ENCODE measurements around the gene BMPER.

GRCh38 chr7:34165466-34165865 is 260.1 kb downstream of the BMPER start:
- TF ChIP-seq, protein P1, sequence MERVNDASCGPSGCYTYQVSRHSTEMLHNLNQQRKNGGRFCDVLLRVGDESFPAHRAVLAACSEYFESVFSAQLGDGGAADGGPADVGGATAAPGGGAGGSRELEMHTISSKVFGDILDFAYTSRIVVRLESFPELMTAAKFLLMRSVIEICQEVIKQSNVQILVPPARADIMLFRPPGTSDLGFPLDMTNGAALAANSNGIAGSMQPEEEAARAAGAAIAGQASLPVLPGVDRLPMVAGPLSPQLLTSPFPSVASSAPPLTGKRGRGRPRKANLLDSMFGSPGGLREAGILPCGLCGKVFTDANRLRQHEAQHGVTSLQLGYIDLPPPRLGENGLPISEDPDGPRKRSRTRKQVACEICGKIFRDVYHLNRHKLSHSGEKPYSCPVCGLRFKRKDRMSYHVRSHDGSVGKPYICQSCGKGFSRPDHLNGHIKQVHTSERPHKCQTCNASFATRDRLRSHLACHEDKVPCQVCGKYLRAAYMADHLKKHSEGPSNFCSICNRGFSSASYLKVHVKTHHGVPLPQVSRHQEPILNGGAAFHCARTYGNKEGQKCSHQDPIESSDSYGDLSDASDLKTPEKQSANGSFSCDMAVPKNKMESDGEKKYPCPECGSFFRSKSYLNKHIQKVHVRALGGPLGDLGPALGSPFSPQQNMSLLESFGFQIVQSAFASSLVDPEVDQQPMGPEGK (CRISPR knock-in tag; IDR thresholded peaks at IDR 0.05; ENCODE audit: borderline replicate concordance), result no peak
- TF ChIP-seq ZNF565 (CRISPR knock-in tag; conservative IDR thresholded peaks at IDR 0.05; ENCODE audit: low read depth) (no peak), RARB (CRISPR knock-in tag; IDR thresholded peaks at IDR 0.05) (no peak), OSR1 (CRISPR knock-in tag; IDR thresholded peaks at IDR 0.05) (no peak), CREB5 (CRISPR knock-in tag; IDR thresholded peaks at IDR 0.05; ENCODE audit: low read depth) (no peak), CSRNP3 (CRISPR knock-in tag; IDR thresholded peaks at IDR 0.05) (no peak), PPARA (CRISPR knock-in tag; IDR thresholded peaks at IDR 0.05; ENCODE audit: borderline replicate concordance) (no peak), BACH2 (CRISPR knock-in tag; IDR thresholded peaks at IDR 0.05; ENCODE audit: borderline replicate concordance) (no peak)

All from SK-N-SH treated with all-trans-retinoic acid at 6 μM for 48 hours (cell line).